ENCODE results near the gene MRPL53. TPM values are rescaled to one million over a fixed set of nuclear protein-coding genes. Genes with fewer than 3 reads are reported as not detected.

MRPL53 gene
- total and polyA plus RNA-seq, 9 of the 15 experiments (the other 6 are each of a cell fraction or from before 2014, with no cell fraction given), result 11.5 to 87.9 (median 41.1) TPM

- TF ChIP-seq ETS1 (conservative IDR thresholded peaks at IDR 0.05; ENCODE audit: control insufficient read depth, low read depth, low read length) (peak; percentile 63), ZNF23 (CRISPR knock-in tag; IDR thresholded peaks at IDR 0.05) (no peak), MIER1 (IDR thresholded peaks at IDR 0.05; ENCODE audit: low read depth) (no peak), SIX5 (IDR thresholded peaks at IDR 0.05; ENCODE audit: borderline replicate concordance in 1 of 2, insufficient read depth in 1 of 2, low read depth in 1 of 2, low read length in 2 of 2) (peak; percentile 48 to 60; a peak in 3 of 4 replicates), NBN (IDR thresholded peaks at IDR 0.05; ENCODE audit: low read depth) (peak; percentile 59; the same call in 1 of the 2 replicates), THRAP3 (IDR thresholded peaks at IDR 0.05; ENCODE audit: borderline replicate concordance) (no peak), ARID3A (IDR thresholded peaks at IDR 0.05; ENCODE audit: borderline replicate concordance, low read depth, low read length) (0 out of 2 replicates have a peak, but pooled peaks have one; percentile 48), IFI16 (CRISPR knock-in tag; IDR thresholded peaks at IDR 0.05) (no peak), KAT7 (CRISPR knock-in tag; IDR thresholded peaks at IDR 0.05; ENCODE audit: borderline replicate concordance) (peak; percentile 41), CREM (IDR thresholded peaks at IDR 0.05; ENCODE audit: low read depth) (peak; percentile 71), ZNF511 (CRISPR knock-in tag; IDR thresholded peaks at IDR 0.05) (peak; percentile 6; the same call in 1 of the 2 replicates), TEAD1 (CRISPR knock-in tag; IDR thresholded peaks at IDR 0.05) (peak; percentile 27 to 58; a peak in 1 of 4 replicates), E2F8 (IDR thresholded peaks at IDR 0.05; ENCODE audit: low read depth, partially characterized antibody) (peak; percentile 87), NONO (IDR thresholded peaks at IDR 0.05; ENCODE audit: low read depth in 2 of 2, low read length in 1 of 2) (0 out of 4 replicates have a peak, but pooled peaks of 1 of the 2 experiments have one; percentile 17), SPI1 (IDR thresholded peaks at IDR 0.05; ENCODE audit: borderline replicate concordance, low read depth, low read length) (0 out of 2 replicates have a peak, but pooled peaks have one; percentile 24), DIDO1 (tag; IDR thresholded peaks at IDR 0.05; ENCODE audit: low read depth) (peak; percentile 82)
- TF ChIP-seq, protein P1, sequence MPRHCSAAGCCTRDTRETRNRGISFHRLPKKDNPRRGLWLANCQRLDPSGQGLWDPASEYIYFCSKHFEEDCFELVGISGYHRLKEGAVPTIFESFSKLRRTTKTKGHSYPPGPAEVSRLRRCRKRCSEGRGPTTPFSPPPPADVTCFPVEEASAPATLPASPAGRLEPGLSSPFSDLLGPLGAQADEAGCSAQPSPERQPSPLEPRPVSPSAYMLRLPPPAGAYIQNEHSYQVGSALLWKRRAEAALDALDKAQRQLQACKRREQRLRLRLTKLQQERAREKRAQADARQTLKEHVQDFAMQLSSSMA (CRISPR knock-in tag; IDR thresholded peaks at IDR 0.05), result peak; percentile 13; the same call in 1 of the 2 replicates
These were observed 10.6 kb upstream of the MRPL53 start, which contains the start of the genes CCDC142 and TTC31 (continued) for GRCh38 chr2:74482801-74483674.
